CD4-positive, alpha-beta T cell treated with Interleukin-15 for 1 hour (primary cell): Measurements from ENCODE around the gene CAMP.

Experiments used
- DNase-seq: peaks from one replicate; pipeline ENCODE4 v3.0.0-alpha.2; 2020

Gene CAMP

GRCh38 chr3:48215019-48215418 is 8.3 kb upstream of the CAMP start:
- DNase-seq, result no peak

GRCh38 chr3:48215466-48215865 is 7.8 kb upstream of the CAMP start:
- DNase-seq, result no peak

DNA sequence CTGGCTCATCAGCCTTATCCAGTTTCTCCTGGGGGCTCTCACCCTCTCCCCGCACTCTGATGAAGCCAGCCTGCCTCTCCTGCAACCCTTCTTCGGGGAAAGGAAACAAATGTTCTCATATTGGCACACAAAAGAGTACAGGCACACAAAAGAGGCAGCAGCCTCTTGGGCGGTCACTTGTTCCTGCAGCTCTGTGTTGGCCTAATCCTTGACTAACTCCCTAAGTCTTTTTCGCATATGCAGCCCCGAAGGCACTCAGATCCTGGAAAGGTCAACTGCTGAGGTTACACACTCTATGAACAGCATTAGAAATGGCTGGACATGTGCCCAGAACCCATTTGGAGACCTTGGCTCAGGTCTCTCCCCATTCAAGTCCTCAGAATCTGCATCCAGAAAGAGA is 7.4 kb upstream of the CAMP start:
- no peak for DNase-seq

DNA sequence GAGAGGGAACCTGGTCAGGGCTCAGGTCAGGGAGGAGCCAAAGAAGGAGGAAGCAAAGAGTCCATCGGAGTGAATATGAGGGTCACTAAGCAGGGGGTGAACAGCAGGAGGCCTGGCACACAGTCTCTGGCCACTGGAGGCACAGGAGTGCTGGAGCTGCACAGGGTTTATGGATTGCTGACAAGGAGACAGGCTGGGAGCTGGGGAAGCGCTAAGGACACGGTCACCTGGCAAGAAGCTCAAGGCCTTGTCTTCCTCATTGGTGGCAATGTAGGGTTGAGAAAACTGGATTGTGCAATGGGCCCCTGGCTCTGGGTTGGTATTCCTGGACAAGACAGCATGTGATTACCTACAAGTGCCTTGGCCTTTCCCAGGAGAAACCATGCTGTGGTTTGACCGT is 5.8 kb upstream of the CAMP start:
- DNase-seq, result no peak

GRCh38 chr3:48218537-48218936 is 4.8 kb upstream of the CAMP start:
- no peak for DNase-seq

GRCh38 chr3:48219543-48219942 is 3.8 kb upstream of the CAMP start:
- no peak for DNase-seq

DNA sequence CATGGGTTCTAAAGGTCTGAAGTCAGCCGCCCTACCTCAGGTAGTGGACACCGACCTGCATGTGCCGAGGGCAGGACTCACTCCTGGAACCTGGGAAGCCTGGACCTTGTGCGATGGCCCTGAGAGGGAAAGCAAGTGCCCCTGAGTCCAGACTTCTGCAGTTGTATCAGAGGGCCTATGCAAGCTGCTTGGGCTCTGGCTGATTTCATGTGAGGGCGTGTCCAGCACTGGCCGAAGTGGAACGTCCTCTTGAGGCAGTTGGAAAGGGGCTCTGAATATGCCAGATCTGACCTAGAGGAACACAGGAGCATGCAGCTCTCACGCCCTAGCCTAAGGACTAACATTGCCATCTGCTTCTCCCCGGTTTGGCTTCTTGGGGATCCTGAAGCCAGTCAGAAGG is 2.5 kb upstream of the CAMP start:
- DNase-seq, result no peak

GRCh38 chr3:48225587-48225986 is 2.3 kb downstream of the CAMP start:
- DNase-seq, result no peak

GRCh38 chr3:48226939-48227338 is 3.6 kb downstream of the CAMP start:
- DNase-seq, result no peak

DNA sequence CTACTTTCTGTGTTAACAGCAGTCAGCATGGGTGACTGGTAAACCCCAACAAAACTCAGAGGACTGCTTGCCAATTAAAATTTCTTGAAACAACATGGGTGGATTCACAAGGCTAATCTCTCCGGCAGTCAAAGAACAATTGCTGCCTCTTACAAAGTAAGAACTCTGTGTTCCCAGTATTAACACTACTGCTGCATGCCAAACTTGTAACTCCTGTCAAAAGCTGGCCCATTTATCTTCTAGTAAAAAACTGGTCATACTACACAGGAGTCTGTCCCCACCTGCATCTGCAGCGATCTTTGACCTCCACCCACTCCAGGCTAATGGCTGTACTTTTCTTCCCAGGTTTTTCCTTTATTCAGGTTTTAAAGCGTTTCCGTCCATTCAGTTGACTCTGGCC is 8.9 kb downstream of the CAMP start:
- DNase-seq, result no peak

DNA sequence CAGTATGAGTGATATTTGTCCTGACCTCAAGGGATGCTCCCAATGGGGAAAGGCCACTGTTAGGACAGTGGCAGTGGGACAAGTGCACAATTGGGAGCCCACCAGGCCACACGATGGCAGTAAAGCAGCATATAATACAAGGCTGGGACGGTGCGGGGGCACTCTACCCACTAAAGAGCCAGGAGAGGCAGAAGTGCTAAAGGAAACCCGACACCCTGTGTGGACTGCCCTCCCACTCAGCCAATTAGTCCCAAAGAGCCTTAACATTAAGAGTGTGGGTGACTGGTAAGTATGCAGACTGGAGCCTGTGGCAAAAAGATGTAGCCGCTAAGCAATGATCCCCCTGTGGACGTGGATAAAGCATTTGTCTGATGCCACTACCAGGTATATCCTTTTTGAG is 9.4 kb downstream of the CAMP start:
- peak; percentile 56 for DNase-seq

GRCh38 chr3:48233542-48233941 is 10.2 kb downstream of the CAMP start:
- DNase-seq, result no peak

- no peak for DNase-seq
These were observed 13.2 kb downstream of the CAMP start for GRCh38 chr3:48236531-48236930.

- no peak for DNase-seq
These were observed 15.3 kb downstream of the CAMP start for GRCh38 chr3:48238531-48239085.

- no peak for DNase-seq
These were observed 17.0 kb downstream of the CAMP start for GRCh38 chr3:48240000-48240963.

GRCh38 chr3:48241796-48242455 is 18.6 kb downstream of the CAMP start:
- DNase-seq, result no peak

GRCh38 chr3:48243886-48244285 is 20.6 kb downstream of the CAMP start:
- no peak for DNase-seq

DNA sequence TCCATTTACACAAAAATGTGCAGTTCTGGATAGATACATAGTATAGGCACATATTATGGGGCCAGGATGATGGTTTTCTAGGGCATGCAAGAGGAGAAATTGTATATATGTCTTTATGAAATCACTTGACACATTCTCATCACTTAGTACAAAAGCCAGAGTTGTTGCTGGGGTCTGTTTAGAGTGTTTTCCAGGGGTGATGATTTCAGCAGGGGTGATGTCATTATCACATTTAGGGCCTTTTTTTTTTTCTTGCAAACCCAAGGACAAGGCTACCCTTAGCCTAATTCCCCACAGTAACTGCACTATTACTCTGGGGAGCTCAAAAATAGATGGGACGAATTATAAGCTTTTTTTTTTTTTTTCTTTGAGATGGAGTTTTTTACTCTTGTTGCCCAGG is 21.2 kb downstream of the CAMP start:
- no peak for DNase-seq

DNA sequence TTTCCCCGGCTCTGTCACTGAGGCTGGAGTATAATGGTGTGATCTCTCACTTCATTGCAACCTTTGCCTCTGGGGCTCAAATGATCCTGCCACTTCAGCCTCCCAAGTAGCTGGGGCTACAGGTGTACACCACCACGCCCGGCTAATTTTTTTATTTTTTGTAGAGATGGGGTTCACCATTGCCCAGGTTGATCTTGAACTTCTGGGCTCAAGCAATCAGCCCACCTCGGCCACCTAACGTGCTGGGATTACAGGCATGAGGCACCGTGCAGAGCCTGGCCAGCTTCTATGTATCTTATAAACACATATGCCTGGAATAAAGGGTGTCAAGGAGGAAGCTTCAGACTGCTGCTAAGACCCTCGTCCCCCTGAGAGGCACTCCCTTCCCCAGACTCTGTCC is 21.8 kb downstream of the CAMP start:
- DNase-seq, result no peak

DNA sequence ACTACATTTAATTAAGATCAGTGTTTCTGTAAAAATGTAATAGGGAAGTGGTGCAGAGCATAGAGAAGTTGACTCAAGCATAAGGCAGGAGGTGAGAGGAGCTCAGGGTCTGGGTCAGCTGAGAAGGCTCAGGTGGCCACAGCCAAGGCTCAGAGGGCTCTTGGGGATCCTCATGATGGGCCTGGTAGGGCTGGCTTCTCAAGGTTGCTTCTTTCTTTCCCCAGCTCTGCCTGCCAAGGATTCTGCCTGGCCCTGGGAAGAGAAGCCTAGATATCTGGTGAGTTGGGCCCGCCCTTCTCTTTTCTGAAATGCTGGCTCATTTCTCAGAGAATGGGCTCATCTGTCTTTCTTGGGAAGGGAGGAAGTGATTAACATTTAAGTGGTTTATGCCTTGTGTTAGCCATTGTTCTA is 24.1 kb downstream of the CAMP start:
- no peak for DNase-seq

GRCh38 chr3:48248095-48248850 is 25.0 kb downstream of the CAMP start:
- DNase-seq, result no peak

- no peak for DNase-seq
These were observed 33.3 kb downstream of the CAMP start for GRCh38 chr3:48256557-48256956.

DNA sequence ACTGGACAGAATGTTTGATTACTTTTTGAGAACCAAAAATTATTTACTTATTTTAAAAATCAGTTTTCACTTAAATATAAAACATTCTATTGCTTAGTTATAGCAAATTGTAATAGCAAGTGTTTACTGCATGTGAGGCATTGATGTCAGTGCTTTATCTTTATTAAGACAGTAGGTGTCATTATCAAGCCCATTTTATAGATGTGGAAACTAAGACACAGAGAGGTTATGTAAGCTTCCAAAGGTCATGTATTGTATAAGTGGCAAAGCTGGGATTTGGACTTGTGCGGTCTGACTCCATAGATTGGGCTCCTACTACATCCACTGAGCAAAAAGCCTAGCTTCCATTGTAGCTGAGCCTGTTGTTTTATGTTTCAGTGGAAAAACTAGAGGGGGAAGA is 35.2 kb downstream of the CAMP start:
- no peak for DNase-seq
